Skeletal muscle cell (primary cell): Measurements from ENCODE around the gene SAMD1.
A peak's percentile ranks its signal among the peaks of the same experiment; 100 is the strongest.

Experiments used
- DNase-seq: peaks from one replicate; pipeline ENCODE4 v3.0.0-alpha.2; 2010; ENCODE audit warnings: low read depth
- H3K4me3 ChIP-seq: 2 replicates; pipeline ENCODE4 v1.5.1; 2011; ENCODE audit warnings: low read depth, mild to moderate bottlenecking, control low read depth, low read length, moderate library complexity

Gene SAMD1

DNA sequence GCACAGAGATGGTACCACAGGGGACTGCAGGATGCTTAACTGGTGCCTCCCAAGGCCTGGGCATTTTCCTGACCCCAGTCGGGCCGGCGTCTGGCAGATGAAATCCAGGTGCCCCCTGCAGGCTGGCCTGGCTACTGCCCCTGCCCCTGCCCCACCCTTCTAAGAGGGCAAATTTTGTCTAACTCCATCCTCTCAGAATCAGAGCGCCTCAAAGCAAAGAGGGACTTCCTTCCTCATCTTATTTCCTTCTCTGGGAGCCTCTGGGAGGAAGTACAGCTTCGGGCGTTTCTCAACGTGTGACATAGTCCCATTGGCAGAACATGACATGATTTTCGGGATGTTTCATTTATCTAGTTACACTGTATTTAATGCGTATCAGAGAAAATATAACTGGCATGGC is 24.3 kb upstream of the SAMD1 start:
- H3K4me3 ChIP-seq = no peak overlapping the region
- no peak for DNase-seq

DNA sequence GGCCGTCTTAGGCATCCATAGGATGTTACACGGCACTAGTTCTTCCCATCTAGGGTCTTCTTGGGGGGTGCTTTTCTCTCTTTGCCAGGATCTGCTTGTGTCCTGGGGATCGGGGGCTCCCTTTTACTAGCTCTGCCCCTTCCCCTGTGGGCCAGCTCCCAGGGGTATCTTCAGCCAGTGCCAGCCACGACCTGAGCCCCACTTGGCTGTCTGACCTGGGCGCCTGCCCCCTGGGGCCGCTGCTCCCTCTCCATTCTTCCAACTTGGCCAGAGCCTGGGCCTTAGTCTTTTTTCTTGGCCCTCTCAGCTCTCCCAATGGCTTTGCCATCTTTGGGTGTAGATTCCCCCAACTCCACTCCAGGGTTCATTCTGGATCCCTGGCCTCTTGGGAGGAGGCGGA is 23.9 kb upstream of the SAMD1 start:
- DNase-seq = no peak
- no peak overlapping the region for H3K4me3 ChIP-seq

GRCh38 chr19:14113762-14114414 is 23.3 kb upstream of the SAMD1 start:
- DNase-seq = no peak
- H3K4me3 ChIP-seq = no peak overlapping the region

DNA sequence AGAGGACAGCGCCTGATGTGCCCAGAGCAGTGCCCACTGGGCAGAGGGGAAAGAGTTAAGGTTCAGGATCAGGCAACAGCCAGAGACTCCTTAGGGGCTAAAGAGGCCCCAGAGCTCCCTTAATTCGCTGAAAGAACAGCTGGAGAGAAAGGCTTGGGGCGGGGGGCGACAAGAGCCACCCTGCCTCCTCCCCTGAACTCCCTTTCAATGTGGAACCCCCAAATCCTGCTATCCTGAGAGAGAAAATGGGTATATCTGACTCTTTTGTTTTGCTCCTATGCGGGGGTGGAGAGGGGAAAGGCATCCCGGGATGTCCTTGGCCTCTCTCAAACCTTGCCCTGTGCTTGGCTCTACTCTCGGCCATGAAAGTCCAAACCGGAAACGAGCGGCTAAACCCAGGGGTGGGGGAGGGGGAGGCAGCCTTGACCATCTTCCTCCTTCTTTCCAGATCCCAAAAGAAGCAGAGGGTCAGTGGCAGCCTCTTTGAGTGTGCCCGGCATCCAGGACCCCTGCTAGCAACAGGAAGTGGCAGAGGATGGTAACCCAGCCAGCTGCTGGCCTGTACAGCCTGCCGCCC is 22.3 kb upstream of the SAMD1 start:
- DNase-seq = no peak
- peak overlapping the region; percentile 7 for H3K4me3 ChIP-seq

DNA sequence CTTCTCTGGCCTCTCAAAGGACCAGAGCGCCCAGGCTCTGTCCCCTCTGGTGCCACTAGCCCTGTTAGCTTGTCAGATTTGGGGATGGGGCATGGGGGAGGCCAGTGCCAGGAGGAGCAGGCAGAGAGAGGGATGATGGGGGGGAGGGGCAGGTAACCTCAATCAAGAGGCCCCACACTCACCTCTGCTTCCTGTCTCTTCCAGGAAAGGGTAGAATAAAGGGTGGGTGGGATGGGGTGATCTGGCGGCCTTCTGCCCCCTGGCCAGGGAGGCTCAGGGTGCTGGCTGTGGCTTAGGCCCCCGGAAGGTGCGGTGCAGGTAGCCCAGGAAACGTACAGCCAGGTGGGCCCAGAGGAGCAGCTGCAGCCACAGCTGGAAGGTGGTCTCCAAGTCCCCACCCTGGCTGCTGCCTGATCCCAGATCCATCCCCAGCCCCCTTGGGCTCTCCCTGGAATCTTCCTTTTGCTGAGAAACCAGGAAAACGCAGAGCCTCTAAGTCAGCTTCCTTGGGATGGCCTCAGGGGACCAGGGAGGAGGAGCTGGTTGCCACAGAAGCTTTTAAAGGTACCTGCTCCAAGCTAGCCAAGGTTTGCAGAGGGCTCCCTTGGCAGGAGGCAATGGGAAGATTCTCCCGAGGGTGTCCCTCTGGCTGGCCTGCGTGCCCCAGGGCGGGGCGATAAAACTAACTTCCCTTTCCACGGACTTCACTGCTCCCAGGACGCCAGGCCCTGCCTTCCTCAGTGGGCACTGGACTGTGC is 21.7 kb upstream of the SAMD1 start:
- peak overlapping the region; percentile 7 for H3K4me3 ChIP-seq
- DNase-seq = no peak

- DNase-seq = no peak
- no peak overlapping the region for H3K4me3 ChIP-seq
Observed at GRCh38 chr19:14111486-14111885, 20.9 kb upstream of the SAMD1 start.

DNA sequence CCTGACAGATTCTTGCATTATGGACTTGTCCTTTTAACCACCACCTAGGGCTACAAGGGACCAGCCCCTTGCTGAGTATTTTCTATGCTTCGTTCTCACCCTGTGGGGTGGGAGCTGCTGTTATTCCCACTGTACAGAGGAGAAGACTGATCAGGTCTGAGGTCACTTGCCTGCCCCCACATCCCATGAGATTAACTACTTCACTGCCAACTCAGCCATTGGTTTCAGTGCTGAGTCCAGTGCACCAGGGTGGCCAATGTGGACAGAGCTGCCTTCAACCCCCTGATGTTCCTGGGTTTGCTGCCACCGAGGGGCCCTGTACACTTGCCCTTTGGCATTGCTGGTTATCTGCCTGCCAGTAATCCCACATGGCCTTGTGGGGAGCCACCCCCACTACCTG is 20.1 kb upstream of the SAMD1 start:
- no peak overlapping the region for H3K4me3 ChIP-seq
- no peak for DNase-seq

- no peak overlapping the region for H3K4me3 ChIP-seq
- DNase-seq = no peak
Observed at GRCh38 chr19:14107581-14108461, 17.3 kb upstream of the SAMD1 start.

- DNase-seq = no peak
- H3K4me3 ChIP-seq = no peak overlapping the region
Observed at GRCh38 chr19:14106840-14107239, 16.3 kb upstream of the SAMD1 start.

DNA sequence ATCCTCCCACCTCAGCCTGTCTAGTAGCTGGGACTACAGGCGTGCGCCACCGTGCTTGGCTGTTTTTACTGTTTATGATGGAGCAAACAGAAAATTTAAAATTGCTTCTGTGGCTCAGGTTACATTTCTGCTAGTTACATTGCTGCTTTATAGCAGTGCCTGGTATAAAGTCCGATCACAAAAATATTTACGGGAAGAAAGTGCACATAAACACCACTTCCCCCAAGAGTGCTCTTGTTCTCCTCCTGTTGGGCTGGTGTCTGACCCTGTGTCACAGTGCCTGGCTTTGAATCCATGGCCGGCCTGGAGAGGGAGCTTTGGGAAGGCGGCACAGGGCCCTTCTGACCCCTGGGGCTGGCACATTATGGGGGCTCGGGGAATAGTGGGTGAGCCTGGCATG is 15.1 kb upstream of the SAMD1 start:
- DNase-seq = no peak
- no peak overlapping the region for H3K4me3 ChIP-seq

DNA sequence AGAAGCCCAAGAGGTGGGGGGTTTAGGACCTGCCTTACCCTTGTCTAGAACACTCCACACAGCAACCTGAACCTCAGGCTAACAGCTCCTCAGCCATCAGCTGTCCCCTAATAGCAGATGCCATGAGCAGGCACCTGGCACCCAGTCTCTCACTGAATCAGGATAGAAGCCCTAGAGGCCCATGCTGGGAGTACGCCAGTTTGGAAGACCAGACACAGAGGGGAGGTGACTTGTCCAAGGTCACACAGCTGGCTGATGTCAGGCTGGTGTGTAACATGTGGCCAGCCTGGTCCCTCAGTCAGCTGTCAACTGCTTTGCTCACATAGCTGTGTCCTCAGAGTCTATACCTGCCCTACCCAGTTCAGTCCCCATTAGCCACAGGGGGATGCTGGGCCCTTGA is 12.8 kb upstream of the SAMD1 start:
- no peak overlapping the region for H3K4me3 ChIP-seq
- DNase-seq = no peak

DNA sequence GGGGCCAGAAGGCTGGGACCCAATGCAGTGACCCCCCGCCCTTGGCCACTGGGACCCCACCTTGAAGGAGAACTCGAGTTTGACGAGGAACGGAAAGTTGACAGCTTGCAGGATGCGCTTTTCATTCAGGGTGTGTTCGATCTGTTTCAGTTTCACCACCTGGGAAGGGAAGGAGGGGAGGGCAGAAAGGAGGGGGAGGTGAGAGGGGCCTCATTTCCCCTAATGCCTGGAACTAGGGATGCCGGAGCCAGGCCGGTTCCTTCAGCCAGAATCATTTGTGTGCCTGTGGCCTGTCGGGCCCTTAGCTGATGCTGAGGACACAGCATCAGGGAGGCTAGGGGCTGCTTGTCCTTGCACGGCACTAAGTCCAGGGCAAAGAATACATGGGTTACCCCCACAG is 12.2 kb upstream of the SAMD1 start:
- no peak overlapping the region for H3K4me3 ChIP-seq

DNA sequence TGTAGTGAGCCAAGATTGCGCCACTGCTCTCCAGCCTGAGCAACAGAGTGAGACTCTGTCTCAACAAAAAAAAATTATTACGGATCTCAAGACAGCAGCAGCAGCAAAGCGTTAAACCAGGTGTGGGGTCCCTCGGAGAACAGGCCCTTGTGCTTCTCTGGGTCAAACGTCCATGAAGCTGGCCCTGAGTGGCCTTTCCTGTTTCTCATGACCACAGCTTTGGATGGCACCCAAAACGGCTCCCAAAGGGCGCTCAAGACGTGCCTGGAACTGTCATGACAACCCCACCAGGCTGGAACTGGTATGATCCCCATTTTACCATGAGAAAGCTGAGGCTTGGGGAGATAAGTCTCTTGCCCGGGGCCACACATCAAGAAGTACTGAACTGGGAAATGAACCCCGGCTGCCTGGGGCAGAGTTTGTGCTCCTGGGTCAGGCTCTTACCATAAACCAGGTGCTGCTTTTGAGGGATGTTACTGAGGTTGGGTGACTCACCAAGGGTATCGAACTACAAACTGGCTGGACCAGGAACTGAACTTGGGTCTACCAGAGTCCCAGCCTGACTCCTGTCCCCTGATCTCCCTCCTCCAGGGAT is 11.6 kb upstream of the SAMD1 start:
- DNase-seq = no peak
- no peak overlapping the region for H3K4me3 ChIP-seq

More for the DNA sequence above, 12.2 kb upstream of the SAMD1 start:
- DNase-seq = no peak

- no peak for DNase-seq
- H3K4me3 ChIP-seq = no peak overlapping the region
Observed at GRCh38 chr19:14101003-14101545, 10.5 kb upstream of the SAMD1 start.

GRCh38 chr19:14097532-14098151 is 7.1 kb upstream of the SAMD1 start:
- DNase-seq = no peak
- no peak overlapping the region for H3K4me3 ChIP-seq

- no peak for DNase-seq
- H3K4me3 ChIP-seq = no peak overlapping the region
Observed at GRCh38 chr19:14096272-14096992, 5.9 kb upstream of the SAMD1 start.

- H3K4me3 ChIP-seq = no peak overlapping the region
- no peak for DNase-seq
Observed at GRCh38 chr19:14094854-14095253, 4.3 kb upstream of the SAMD1 start.

- no peak for DNase-seq
- H3K4me3 ChIP-seq = no peak overlapping the region
Observed at GRCh38 chr19:14093117-14093823, 2.7 kb upstream of the SAMD1 start.
